Neuronal stem cell (in vitro differentiated cells): ENCODE results near the gene MMP15. TPM values are rescaled to one million over a fixed set of nuclear protein-coding genes. Genes with fewer than 3 reads are reported as not detected.
A peak's percentile ranks its signal among the peaks of the same experiment; 100 is the strongest.
"Not testable (repeated sequence)": the region's sequence is repeated elsewhere in the genome, so short reads cannot be mapped to it uniquely, and the experiment has no call there.

Source experiments
- DNase-seq: peaks from one replicate; pipeline ENCODE4 v3.0.0-alpha.2; 2013; ENCODE audit warnings: low spot score
- H2AFZ ChIP-seq: one replicate; pipeline ENCODE4 v1.6.1; 2013; ENCODE audit warnings: mild to moderate bottlenecking, low read length, inconsistent platforms
- H2AK5ac ChIP-seq: 2 replicates; pipeline ENCODE4 v1.6.1; 2013; ENCODE audit warnings: low read depth, mild to moderate bottlenecking, inconsistent platforms, low read length, moderate library complexity, mixed read lengths
- H2BK120ac ChIP-seq: 2 replicates; pipeline ENCODE4 v1.6.1; 2013; ENCODE audit warnings: low read depth, mild to moderate bottlenecking, inconsistent platforms, low read length, moderate library complexity, mixed read lengths
- H2BK12ac ChIP-seq: one replicate; pipeline ENCODE4 v1.6.1; 2013; ENCODE audit warnings: low read length, inconsistent platforms
- H2BK15ac ChIP-seq: 2 replicates; pipeline ENCODE4 v1.6.1; 2013; ENCODE audit warnings: mild to moderate bottlenecking, low read length, inconsistent platforms, mixed read lengths
- H2BK5ac ChIP-seq: one replicate; pipeline ENCODE4 v1.6.1; 2013; ENCODE audit warnings: inconsistent platforms, mild to moderate bottlenecking, low read length, moderate library complexity
- H3K14ac ChIP-seq: one replicate; pipeline ENCODE4 v1.6.1; 2013; ENCODE audit warnings: low read length, inconsistent platforms
- H3K18ac ChIP-seq: 2 replicates; pipeline ENCODE4 v1.6.1; 2013; ENCODE audit warnings: low read length, inconsistent platforms
- H3K23ac ChIP-seq: 2 replicates; pipeline ENCODE4 v1.6.1; 2013; ENCODE audit warnings: low read depth, mild to moderate bottlenecking, mixed read lengths, low read length, inconsistent platforms; ENCODE audit not compliant: poor library complexity
- H3K27ac ChIP-seq: replicated peaks from 3 replicates; pipeline ENCODE4 v1.5.1; 2013; ENCODE audit warnings: low read length, inconsistent platforms
- H3K27me3 ChIP-seq, 3 experiments: 2 replicates each; pipeline ENCODE4 v1.6.1; 2013; ENCODE audit warnings: low read length in 3 of 3, mild to moderate bottlenecking in 2 of 3, inconsistent platforms in 1 of 3, low read depth in 1 of 3, mixed read lengths in 1 of 3, moderate library complexity in 1 of 3; ENCODE audit not compliant: control insufficient read depth in 3 of 3, insufficient read depth in 3 of 3
- H3K36me3 ChIP-seq, 2 donors: replicated peaks in 1 of 2; 2 replicates each; pipeline ENCODE4 v1.6.1; 2013; ENCODE audit warnings: low read length in 2 of 2; ENCODE audit not compliant: control insufficient read depth in 2 of 2, insufficient read depth in 2 of 2
- H3K4ac ChIP-seq: 2 replicates; pipeline ENCODE4 v1.6.1; 2013; ENCODE audit warnings: inconsistent platforms, mild to moderate bottlenecking, low read length, moderate library complexity
- H3K4me1 ChIP-seq, 2 donors: 1 replicate in 1 of 2; 2 replicates in 1 of 2; pipeline ENCODE4 v1.6.1; 2013; ENCODE audit warnings: low read length in 2 of 2, low read depth in 1 of 2; ENCODE audit not compliant: control insufficient read depth in 2 of 2, insufficient read depth in 1 of 2
- H3K4me2 ChIP-seq: one replicate; pipeline ENCODE4 v1.6.1; 2013; ENCODE audit warnings: mild to moderate bottlenecking, low read length, inconsistent platforms; ENCODE audit not compliant: insufficient read depth, poor library complexity, severe bottlenecking
- H3K4me3 ChIP-seq, 2 donors: 2 replicates each; pipeline ENCODE4 v1.5.1; 2013; ENCODE audit warnings: low read length in 2 of 2, mild to moderate bottlenecking in 2 of 2, inconsistent platforms in 1 of 2, moderate library complexity in 1 of 2
- H3K79me1 ChIP-seq: one replicate; pipeline ENCODE4 v1.6.1; 2013; ENCODE audit warnings: low read depth, mild to moderate bottlenecking, inconsistent platforms, low read length, moderate library complexity
- H3K9ac ChIP-seq: one replicate; pipeline ENCODE4 v1.6.1; 2013; ENCODE audit warnings: mild to moderate bottlenecking, low read depth, low read length, inconsistent platforms; ENCODE audit not compliant: poor library complexity
- H3K9me3 ChIP-seq, 2 donors: replicated peaks in 1 of 2; 2 replicates each; pipeline versions ENCODE3 to v1.6.1; 2013; ENCODE audit warnings: low read length in 2 of 2, mild to moderate bottlenecking in 2 of 2, inconsistent platforms in 1 of 2, low read depth in 1 of 2, mixed read lengths in 1 of 2, moderate library complexity in 1 of 2; ENCODE audit not compliant: control insufficient read depth in 2 of 2, insufficient read depth in 1 of 2
- H4K8ac ChIP-seq: one replicate; pipeline ENCODE4 v1.6.1; 2013; ENCODE audit warnings: low read depth, mild to moderate bottlenecking, inconsistent platforms, low read length, moderate library complexity
- H4K91ac ChIP-seq: one replicate; pipeline ENCODE4 v1.6.1; 2013; ENCODE audit warnings: low read length, low read depth, mild to moderate bottlenecking, inconsistent platforms; ENCODE audit not compliant: poor library complexity
- WGBS, 2 donors: extraction: QIAGEN DNeasy Blood & Tissue Kit; methylation state at CpG; one replicate each; pipeline ENCODE4 v1.1.7; 2013; ENCODE audit warnings: missing lambda C conversion rate in 2 of 2, mixed read lengths in 1 of 2; ENCODE audit not compliant: insufficient read length in 2 of 2, insufficient replicate concordance in 1 of 2; ENCODE audit errors: extremely low coverage in 2 of 2; 5-methylcytosine and 5-hydroxymethylcytosine counted together
- polyA plus RNA-seq, 2 experiments: library from polyadenylated mRNA; stranded (reverse); fragments of 200-250 nt; gene quantifications; one replicate each; pipeline ENCODE4 v1.2.3, GENCODE V29; 2013

Gene MMP15
- polyA plus RNA-seq (2013, experiment 1 of 2): 10.1 TPM
- 10.1 TPM for polyA plus RNA-seq (2013, experiment 2 of 2)

- Histone ChIP-seq H4K8ac (no peak within 1 kb of the TSS), H3K27ac (no peak within 1 kb of the TSS), H3K4me3 (peak within 1 kb of the TSS; percentile 84 to 93), H2BK15ac (peak within 1 kb of the TSS; percentile 98), H3K9me3 (no peaks in the 10 kb centered on the region), H2AK5ac (peak within 1 kb of the TSS; percentile 91), H2BK120ac (peak within 1 kb of the TSS; percentile 40), H3K27me3 (peaks cover 0 to 24% (median 20%) of the 10 kb centered on the region in 3 experiments), H3K79me1 (peaks cover 2% of the 10 kb centered on the region), H3K9ac (peak within 1 kb of the TSS; percentile 99), H2BK12ac (peak within 1 kb of the TSS; percentile 85), H3K23ac (peak within 1 kb of the TSS; percentile 94), H3K4ac (no peak within 1 kb of the TSS), H3K14ac (peak within 1 kb of the TSS; percentile 14), H3K4me2 (peak within 1 kb of the TSS; percentile 99), H3K18ac (peak within 1 kb of the TSS; percentile 98), H4K91ac (no peak within 1 kb of the TSS), H2BK5ac (peak within 1 kb of the TSS; percentile 80), H3K36me3 (peaks cover 0 to 2% of the 10 kb centered on the region in 2 donors), H3K4me1 (peaks cover 10 to 14% of the 10 kb centered on the region in 2 donors), H2AFZ (peak within 1 kb of the TSS; percentile 97)
- DNase-seq: peak; percentile 70
- no CpG with 5 or more reads among the region's 90 CpGs for WGBS, 2 donors
These were observed at the start of gene MMP15 for GRCh38 chr16:58025351-58026138. MMP15 (plus strand) TSS chr16:58025754; CDS start chr16:58026351, 597 bp downstream.

GRCh38 chr16:57976331-57976796 is 49.2 kb upstream of the MMP15 start:
- Histone ChIP-seq H2AFZ (peak overlapping the region; percentile 39), H3K27me3 (peaks cover 0 to 17% (median 0%) of the 10 kb centered on the region in 3 experiments), H2BK120ac (no peak overlapping the region), H3K36me3 (no peaks in the 10 kb centered on the region), H3K23ac (no peak overlapping the region), H3K4me3 (no peak overlapping the region), H4K8ac (no peak overlapping the region), H3K4ac (no peak overlapping the region), H3K4me1 (peaks cover 6 to 10% of the 10 kb centered on the region in 2 donors), H3K27ac (peak overlapping the region; percentile 57), H2BK12ac (peak overlapping the region; percentile 97), H4K91ac (no peak overlapping the region), H3K9ac (peak overlapping the region; percentile 55), H3K4me2 (no peak overlapping the region), H2BK15ac (peak overlapping the region; percentile 40), H3K79me1 (no peaks in the 10 kb centered on the region), H2AK5ac (no peak overlapping the region), H3K14ac (no peak overlapping the region), H3K9me3 (no peaks in the 10 kb centered on the region), H2BK5ac (no peak overlapping the region), H3K18ac (peak overlapping the region; percentile 88)
- WGBS, 2 donors: no CpG with 5 or more reads among the region's 2 CpGs
- peak; percentile 20 for DNase-seq

- Histone ChIP-seq H3K9me3 (no peaks in the 10 kb centered on the region), H3K36me3 (no peaks in the 10 kb centered on the region), H3K79me1 (no peaks in the 10 kb centered on the region), H2AK5ac (peak overlapping the region; percentile 59), H3K4me2 (no peak overlapping the region), H3K14ac (no peak overlapping the region), H2BK15ac (no peak overlapping the region), H2AFZ (no peak overlapping the region), H2BK120ac (no peak overlapping the region), H2BK12ac (no peak overlapping the region), H3K27ac (no peak overlapping the region), H4K8ac (peak overlapping the region; percentile 48), H3K4ac (no peak overlapping the region), H3K9ac (no peak overlapping the region), H3K27me3 (peaks cover 0 to 19% (median 0%) of the 10 kb centered on the region in 3 experiments), H3K4me1 (peaks cover 6 to 9% of the 10 kb centered on the region in 2 donors), H2BK5ac (no peak overlapping the region), H3K23ac (peak overlapping the region; percentile 6), H3K4me3 (no peak overlapping the region), H4K91ac (peak overlapping the region; percentile 12), H3K18ac (peak overlapping the region; percentile 24)
- no CpG with 5 or more reads among the region's 12 CpGs for WGBS, 2 donors
- DNase-seq: no peak
These were observed 48.0 kb upstream of the MMP15 start for GRCh38 chr16:57977418-57978069.

GRCh38 chr16:57978070-57978465 is 47.5 kb upstream of the MMP15 start:
- not testable (repeated sequence) for H2BK5ac ChIP-seq, H3K79me1 ChIP-seq, H3K27ac ChIP-seq, H2BK120ac ChIP-seq, H3K4ac ChIP-seq, H3K4me3 ChIP-seq, H2AFZ ChIP-seq, H3K36me3 ChIP-seq, H3K9ac ChIP-seq, H2BK15ac ChIP-seq, H3K9me3 ChIP-seq, H2BK12ac ChIP-seq, DNase-seq, H3K4me1 ChIP-seq, H3K14ac ChIP-seq, H3K4me2 ChIP-seq
- peak overlapping the region; percentile 59 for H2AK5ac ChIP-seq
- peak overlapping the region; percentile 48 for H4K8ac ChIP-seq
- no CpG with 5 or more reads among the region's 2 CpGs for WGBS, 2 donors
- H3K23ac ChIP-seq: peak overlapping the region; percentile 6
- H4K91ac ChIP-seq: peak overlapping the region; percentile 12
- H3K18ac ChIP-seq: peak overlapping the region; percentile 24
- H3K27me3 ChIP-seq: peaks cover 0 to 16% (median 0%) of the 10 kb centered on the region in 3 experiments
